PC-9 (cell line): ENCODE data around the gene USP21.

ENCODE experiments used
- EZH2 ChIP-seq: fragments of 200-600 bp; sonication (generic); IDR thresholded peaks from 2 replicates; pipeline ENCODE4 v1.8.0; 2017; ENCODE audit warnings: antibody characterized with exemption, low read depth
- TF ChIP-seq, protein P1 (sequence below): fragments of 200-600 bp; sonication (generic); conservative IDR thresholded peaks from 2 replicates; pipeline ENCODE4 v1.6.1; 2017; ENCODE audit warnings: mixed run types, antibody characterized with exemption, mild to moderate bottlenecking, moderate library complexity

DNA sequence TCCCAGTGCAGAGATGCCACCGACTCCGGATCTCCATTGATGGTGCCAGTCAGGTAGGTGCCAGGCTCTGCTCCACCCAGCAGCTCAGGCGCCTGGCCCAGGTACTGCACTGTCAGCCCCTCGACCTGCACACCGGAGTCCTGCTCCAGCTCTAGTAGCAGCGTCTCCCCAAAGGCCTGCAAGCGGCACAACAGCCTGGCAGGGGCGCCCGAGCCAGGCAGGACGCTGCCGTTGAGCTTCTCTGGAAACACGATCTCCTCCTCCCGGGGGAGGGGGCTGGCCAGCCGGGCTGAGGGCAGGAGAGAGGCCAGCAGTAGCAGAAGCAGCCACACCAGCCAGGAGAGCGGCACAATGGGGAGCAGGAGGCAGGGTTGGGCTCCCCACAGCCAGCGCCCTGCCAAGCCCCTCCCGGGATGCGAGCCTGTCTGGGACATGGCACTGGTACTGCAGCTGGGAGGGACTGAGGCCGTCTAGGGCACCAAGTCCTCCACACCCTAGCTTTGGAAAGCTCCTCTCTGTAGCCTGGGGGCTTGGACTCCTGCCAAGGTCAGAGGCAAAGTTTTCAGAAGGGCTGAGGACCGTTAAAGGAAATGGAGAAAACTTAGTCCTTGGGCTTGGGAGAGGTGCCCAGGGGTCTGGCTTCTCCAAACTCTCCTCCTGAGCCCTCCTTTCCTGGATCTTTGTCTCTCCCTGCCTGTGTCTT is 39.0 kb downstream of the USP21 start:
- TF ChIP-seq, protein P1, sequence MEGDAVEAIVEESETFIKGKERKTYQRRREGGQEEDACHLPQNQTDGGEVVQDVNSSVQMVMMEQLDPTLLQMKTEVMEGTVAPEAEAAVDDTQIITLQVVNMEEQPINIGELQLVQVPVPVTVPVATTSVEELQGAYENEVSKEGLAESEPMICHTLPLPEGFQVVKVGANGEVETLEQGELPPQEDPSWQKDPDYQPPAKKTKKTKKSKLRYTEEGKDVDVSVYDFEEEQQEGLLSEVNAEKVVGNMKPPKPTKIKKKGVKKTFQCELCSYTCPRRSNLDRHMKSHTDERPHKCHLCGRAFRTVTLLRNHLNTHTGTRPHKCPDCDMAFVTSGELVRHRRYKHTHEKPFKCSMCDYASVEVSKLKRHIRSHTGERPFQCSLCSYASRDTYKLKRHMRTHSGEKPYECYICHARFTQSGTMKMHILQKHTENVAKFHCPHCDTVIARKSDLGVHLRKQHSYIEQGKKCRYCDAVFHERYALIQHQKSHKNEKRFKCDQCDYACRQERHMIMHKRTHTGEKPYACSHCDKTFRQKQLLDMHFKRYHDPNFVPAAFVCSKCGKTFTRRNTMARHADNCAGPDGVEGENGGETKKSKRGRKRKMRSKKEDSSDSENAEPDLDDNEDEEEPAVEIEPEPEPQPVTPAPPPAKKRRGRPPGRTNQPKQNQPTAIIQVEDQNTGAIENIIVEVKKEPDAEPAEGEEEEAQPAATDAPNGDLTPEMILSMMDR = no peak
- no peak for TF ChIP-seq EZH2
